ENCODE data around the gene BAHCC1.

The BAHCC1 gene

DNA sequence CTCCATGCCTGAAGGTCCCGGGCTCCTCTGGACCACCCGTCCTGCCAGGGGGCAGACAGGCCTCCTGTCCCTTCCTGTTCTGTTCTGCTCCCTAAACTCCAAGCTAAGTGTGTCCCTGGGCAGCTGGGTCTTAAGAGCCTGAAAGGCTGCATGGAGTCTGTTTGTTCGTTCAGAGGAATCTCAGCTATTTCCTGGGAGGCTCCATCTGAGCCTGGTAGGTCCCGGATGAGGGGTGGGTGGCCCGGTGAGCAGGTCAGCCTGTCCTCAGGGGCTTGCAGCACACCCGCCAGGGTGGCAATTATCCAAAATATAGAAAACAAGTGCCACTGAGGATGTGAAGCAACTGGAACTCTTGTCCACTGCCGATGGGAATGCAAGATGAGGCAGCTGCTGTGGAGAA is 104.8 kb downstream of the BAHCC1 start:
- no peak for DNase-seq

DNA sequence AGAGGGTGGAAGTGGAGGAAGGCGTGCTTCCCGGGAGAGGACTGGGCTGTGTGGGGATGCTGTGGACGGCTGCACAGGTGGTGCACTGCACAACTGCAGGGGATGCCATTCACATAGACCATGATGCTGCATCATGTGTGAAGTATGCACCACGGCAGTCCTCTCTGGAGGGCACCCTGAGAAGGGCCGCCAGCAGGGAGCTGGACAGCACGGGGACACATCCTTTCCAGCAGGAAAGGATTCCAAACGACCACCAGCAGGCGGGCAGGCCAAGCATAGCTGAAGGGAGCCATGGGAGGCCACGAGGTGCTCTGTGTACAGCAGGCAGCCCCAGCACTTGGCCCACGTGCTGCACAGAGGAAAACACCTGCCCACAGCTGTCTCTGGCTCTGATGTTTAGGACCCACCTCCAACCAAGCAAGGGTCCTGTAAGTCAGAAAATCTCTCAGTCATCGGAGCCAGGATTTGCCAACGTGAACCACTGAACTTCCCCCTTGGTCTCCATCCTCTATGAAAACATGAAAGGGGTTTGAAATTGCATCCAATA is 107.3 kb downstream of the BAHCC1 start:
- DNase-seq, result no peak

DNA sequence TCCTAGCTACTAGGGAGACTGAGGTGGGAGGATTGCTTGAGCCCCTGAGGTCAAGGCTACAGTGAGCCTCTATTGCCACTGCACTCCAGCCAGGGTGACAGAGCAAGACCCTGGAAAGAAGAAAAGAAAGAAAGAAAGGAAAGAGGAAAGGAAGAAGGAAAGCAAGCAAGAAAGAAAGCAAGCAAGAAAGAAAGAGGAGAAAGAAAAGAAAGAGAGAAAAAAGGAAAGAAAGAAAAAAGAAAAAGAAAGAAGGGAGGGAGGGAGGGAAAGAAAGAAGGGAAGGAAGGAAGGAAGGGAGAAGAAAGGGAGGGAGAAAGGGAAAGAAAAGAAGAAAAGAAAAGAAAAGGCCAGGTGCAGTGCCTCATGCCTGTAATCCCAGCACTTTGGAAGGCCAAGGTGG is 108.4 kb downstream of the BAHCC1 start:
- no peak for DNase-seq

DNA sequence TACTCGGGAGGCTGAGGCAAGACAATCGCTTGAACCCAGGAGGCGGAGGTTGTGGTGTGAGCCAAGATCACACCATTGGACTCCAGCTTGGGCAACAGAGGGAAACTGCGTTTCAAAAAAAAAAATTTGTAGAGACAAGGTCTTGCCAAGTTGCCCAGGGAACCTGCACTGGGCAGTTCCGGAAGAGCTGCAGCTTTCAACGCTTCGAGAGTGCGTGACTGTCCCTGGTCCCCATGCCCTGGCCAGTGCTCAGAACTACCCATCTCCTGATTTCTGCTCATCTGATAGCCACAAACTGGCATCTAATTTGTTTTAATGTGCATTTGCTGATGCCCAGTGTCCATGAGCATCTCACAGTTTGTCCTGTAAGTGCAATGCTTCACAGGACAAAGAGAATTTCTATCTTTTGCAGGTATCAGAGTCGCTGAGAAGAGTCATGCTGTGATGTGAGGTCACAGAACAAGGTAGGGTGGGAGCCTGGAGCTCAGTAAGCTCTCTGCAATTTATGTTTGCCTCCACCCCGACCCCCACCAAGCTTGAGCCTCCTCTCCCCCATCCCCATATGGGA is 113.5 kb downstream of the BAHCC1 start:
- peak in 1 of 3 experiments; percentile 46 for DNase-seq

DNA sequence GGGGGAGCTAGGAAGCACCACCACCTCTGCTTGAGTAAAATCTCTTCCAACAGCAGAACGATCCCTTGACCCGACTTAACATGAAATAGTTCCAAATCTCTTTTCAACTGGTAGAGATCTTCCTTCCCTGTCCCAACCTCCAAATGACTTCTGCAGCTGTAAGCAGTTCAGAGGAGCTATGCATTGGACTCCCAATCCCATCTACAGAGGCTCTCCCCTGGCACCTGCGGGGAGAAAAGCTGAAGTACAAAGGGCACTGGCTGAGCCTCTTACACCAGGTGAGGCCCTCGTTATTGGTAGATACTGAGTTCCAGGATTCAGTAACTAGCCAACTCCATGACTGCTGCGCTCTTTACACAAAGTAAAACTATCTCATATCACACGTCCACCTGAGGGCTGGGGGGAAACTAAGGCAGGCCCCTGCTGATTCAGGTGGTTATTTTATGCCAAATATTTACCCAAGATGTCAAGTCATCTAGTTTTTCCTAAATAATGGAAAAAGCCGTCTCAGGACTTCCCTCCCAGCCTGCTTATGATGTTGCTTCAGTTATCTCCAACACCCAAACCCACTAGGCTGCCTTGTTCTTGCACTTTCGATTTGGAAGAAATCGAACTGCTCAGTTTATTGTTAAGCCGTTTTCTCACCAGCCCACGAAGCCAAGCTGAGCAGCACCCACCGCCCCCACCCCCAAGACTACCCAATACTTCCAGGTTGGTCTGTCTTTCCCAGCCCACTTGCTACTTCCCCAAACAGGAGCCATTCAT is 114.1 kb downstream of the BAHCC1 start:
- DNase-seq, result peak in 1 of 3 experiments; percentile 44

DNA sequence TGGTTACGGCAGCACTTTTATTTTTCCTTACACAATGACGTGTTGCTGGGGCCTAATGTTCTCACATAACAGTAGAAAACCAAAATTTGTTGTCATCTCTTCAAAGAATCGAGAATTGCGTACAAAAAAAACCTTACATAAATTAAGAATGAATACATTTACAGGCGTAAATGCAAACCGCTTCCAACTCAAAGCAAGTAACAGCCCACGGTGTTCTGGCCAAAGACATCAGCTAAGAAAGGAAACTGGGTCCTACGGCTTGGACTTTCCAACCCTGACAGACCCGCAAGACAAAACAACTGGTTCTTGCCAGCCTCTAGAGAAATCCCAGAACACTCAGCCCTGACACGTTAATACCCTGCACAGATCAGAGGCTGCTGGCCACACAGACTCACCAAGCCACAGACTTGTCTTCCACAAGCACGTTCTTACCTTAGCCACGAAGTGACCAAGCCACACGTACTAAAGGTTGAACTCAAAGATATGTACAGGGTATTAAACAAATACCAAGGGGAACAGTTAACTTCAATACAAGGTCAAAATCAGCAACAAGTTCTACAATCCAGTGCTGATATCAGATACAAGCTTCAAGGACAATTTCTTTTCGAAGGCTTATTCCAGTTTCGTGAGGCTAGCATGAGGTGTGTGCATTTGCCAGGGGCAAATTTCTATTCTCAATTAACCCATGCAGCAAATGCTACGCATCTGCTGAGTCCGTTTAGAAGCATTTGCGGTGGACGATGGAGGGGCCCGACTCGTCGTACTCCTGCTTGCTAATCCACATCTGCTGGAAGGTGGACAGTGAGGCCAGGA is 114.9 kb downstream of the BAHCC1 start:
- DNase-seq, result peak in 1 of 3 experiments; percentile 68

DNA sequence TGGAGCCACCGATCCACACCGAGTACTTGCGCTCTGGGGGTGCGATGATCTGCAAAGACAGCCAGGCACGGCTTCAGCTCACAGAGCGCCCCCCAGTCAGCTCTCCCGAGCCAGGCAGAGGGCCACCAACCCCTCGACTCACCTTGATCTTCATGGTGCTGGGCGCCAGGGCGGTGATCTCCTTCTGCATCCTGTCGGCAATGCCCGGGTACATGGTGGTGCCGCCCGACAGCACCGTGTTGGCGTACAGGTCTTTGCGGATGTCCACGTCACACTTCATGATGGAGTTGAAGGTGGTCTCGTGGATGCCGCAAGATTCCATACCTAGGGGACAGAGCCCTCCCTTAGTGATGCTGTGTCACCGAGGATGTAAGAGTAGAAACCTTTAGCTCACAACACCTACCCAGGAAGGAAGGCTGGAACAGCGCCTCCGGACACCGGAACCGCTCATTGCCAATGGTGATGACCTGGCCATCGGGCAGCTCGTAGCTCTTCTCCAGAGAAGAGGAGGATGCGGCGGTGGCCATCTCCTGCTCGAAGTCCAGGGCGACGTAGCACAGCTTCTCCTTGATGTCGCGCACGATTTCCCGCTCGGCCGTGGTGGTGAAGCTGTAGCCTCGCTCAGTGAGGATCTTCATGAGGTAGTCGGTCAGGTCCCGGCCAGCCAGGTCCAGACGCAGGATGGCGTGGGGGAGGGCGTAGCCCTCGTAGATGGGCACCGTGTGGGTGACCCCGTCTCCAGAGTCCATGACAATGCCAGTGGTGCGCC is 115.7 kb downstream of the BAHCC1 start:
- peak in 2 of 3 experiments; percentile 37 to 67 for DNase-seq

DNA sequence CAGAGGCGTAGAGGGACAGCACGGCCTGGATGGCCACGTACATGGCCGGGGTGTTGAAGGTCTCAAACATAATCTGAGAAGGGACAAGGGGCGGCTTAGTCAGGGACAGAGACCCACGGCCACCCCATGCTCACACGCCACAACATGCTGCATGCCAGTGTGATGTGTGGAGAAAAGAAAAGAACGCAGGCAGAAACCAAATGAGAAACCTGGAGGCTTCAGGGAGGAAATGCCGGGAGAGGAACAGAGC is 116.2 kb downstream of the BAHCC1 start:
- no peak for DNase-seq

DNA sequence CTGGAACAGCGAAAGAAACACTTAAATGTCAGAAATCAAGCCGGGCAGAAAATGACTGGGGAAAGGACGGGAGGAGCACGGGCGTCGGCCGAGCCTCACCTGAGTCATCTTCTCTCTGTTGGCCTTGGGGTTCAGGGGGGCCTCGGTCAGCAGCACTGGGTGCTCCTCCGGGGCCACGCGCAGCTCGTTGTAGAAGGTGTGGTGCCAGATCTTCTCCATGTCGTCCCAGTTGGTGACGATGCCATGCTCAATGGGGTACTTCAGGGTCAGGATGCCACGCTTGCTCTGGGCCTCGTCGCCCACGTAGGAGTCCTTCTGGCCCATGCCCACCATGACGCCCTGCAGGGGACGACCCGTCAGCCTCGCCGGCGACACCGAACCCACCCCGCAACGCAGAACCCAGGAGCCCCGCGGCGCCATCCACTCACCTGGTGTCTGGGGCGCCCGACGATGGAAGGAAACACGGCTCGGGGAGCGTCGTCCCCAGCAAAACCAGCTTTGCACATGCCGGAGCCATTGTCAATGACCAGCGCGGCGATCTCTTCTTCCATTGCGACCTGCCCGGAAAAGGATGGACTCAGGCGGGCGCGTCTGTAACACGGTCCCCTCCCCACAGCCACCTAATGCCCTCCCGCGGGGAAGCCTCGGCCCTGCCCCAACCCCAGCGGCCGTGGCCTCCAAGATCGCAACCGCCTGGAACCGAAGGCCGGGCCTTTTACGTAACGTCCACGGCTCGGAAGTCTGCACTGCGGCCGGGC is 116.7 kb downstream of the BAHCC1 start:
- DNase-seq, result peak in 2 of 3 experiments; percentile 48 to 72

DNA sequence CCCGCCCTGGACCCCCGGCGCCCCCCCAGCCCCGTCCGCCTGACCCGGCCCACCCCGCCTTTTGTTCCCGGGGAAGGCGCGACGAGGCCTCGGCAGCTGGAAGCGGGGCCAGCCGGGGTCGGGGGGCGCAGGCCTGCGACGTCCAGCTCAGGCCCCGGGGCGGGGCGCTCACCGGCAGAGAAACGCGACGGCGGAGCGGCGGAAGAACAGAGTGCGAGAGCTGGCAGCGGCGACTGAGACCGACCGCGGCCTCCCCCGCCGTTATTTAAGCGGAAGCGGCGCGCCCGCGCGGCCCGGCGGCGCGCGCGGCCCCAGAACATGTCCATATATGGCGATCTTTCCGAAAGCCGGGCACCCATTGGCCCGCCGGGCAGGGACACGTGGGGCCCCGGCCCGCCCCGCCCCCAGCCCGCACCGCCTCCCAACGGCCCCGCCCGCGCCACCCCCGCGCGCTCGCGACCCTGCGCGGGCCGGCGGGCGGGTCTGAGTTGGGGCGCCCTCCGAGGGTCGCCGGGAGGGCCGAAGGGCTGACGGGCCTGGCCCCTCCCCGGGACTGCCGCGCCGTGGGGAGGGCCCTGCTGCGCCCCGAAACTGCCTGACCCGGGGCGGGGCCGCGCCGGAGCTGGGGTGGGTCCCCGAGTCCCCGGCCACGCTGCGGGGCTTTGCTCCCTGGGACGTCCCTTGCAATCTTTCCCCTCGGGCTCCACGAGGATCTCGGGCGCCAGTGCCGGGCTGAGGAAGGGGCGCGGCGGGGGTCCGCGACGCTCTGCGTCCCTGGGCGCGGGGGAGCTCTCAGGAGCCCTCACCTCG is 117.5 kb downstream of the BAHCC1 start, which contains the start of gene ACTG1:
ACTG1 (minus strand) TSS at position 238 of the 810 bp plus-strand sequence. CDS start 445 bp downstream, outside the sequence.
- DNase-seq, result peak; percentile 94 to 96 (median 94)

DNA sequence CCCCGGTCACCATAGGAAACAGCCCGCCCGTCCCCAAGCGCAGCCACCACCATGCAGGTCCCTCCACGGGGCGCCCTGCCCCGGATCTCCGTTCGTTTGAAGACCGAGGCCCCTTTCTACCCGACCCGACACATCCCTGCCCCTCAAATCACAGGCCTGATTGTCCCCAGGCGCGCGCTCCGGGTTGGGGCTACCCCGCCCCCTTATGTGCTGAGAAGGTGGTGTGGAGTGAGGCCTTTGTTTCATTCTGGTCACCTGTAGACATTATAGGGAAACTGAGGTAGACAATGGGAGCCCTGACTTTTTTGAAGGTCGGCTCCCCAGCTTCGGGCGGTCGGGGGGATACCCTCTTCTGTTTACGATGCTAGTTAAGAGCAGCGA is 118.1 kb downstream of the BAHCC1 start:
- DNase-seq, result peak; percentile 58 to 88 (median 87)

DNA sequence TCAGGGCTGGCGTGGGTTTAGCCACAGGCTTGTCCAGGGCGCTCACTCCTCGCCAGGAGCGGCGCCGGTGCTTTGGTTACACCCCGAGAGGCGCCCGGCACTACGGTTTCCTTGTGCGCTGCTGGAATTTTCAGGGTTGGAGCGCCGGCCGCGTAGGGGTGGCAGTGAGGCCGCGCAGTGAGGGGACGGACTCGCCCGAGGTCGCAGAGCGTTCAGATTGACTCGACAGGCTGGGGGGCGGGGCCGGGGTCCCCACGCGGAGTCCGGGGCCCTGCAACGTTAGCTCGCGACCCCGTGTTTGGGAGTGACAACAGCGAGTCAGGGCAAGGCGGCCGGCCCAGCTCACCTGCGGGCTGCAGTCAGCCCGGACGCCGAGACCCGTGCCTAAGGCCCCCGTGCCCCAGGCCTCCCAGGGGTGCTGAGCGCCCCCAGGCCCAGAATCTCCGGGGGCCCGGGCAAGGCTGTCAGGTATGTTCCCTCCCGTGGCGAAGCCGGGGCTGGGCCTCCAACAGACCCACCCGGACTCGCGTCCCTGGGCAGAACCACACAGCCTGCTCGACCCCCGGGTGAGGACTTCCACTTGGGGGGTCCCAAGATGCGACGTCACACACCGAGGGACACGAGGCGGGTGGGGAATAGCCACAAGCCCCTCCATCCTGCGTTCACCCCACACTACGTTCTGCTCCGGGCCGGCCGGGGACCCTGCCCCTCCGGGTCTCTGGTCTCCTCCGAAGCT is 118.7 kb downstream of the BAHCC1 start:
- peak; percentile 64 to 88 (median 87) for DNase-seq

DNA sequence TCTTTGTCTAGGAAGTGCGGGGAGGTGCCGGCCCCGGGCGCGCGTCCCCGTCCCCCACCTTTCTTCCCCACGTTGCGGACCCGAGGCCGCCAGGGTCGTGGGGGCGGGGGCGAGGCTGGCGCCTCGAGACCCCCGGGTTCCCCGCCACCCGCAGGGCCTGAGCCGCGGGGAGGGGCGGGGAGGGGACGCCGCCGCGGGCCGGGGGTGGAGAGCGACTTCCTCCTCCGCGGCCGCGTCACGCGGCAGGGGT is 119.2 kb downstream of the BAHCC1 start:
- DNase-seq, result peak in 2 of 3 experiments; percentile 79 to 87

DNA sequence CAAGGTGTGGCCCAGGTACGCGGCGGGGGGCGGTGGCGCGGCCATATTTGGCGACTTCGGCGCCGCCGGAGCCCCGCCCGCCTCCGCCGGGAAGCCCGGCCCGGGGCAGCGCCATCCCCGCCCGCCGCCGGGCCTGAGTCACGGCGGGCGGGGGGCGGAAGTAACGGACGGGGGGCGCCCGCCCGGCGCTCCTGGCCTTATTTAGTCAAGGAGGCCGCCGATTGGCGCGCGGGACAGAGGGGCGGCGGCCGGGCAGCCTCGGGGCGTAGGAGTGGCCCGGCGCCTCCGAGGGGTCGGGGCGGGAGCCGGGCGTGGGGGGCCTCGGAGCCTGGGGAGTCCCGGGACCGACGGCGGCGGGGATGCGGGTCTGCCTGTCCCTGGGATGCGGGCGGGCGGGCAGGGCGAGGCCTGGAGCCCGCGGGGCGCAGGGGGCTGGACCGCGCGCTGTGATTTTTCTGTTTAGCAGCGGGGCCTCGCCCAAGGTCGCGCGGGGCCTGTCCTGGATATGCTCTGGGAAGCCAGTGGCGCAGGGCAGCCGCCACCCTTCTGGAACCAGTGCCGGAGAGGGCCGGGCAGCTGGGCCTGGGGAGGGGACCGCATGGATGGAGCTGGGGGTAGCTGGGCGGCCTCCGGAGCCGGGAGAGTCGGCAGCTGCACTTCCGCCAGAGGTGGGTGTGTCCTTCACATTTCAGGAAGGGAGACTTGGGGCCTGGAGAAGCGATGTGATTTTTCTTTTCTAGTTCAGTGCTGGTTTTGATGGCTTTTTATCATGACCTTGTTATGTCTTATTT is 119.7 kb downstream of the BAHCC1 start:
- peak; percentile 70 to 87 (median 79) for DNase-seq

DNA sequence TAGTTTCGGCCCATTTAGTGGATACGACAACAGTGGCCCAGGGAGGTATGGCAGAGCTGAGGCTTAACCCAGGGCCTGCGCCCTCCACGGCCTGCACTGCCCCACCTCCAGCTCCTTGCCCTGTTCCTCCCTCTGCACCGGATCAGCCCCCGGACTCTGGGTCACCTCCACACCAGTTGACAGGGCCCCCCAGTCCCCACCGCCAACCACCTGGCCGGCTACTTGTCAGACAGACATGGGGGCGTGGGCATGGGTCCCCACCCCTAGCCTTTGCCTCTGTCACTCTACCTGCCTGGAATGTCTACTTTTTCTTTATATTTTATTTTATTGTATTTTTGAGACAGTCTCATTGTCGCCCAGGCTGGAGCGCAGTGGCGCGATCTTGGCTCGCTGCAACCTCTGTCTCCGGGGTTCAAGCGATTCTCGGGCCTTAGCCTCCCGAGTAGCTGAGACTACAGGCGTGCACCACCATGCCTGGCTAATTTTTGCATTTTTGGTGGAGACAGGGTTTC is 120.3 kb downstream of the BAHCC1 start:
- DNase-seq, result no peak
